SU-DHL-6 (cell line): Measurements from ENCODE around the gene TFIP11.

ENCODE experiments used
- H2AFZ ChIP-seq: fragments of 200-600 bp; sonication (generic); 2 replicates; pipeline ENCODE4 v1.6.1; 2014; ENCODE audit warnings: low read depth, mild to moderate bottlenecking, moderate library complexity, mixed read lengths, antibody characterized with exemption, low read length; ENCODE audit not compliant: severe bottlenecking
- H3F3A ChIP-seq: fragments of 200-600 bp; shearing (Covaris generic); 2 replicates; pipeline ENCODE4 v1.6.0; 2016; ENCODE audit warnings: antibody characterized with exemption, mild to moderate bottlenecking; ENCODE audit not compliant: insufficient read depth
- H3K27ac ChIP-seq: fragments of 200-600 bp; sonication (generic); 2 replicates; pipeline ENCODE4 v1.5.1; 2016; ENCODE audit warnings: low read depth, mild to moderate bottlenecking, low read length, moderate library complexity, mixed read lengths
- H3K27me3 ChIP-seq: fragments of 200-600 bp; sonication (generic), shearing (Covaris generic); 2 replicates; pipeline ENCODE4 v1.6.0; 2014; ENCODE audit warnings: mild to moderate bottlenecking, low read length
- H3K36me3 ChIP-seq: fragments of 200-600 bp; sonication (generic); 2 replicates; pipeline ENCODE4 v1.6.1; 2014; ENCODE audit warnings: mild to moderate bottlenecking, low read length, mixed read lengths
- H3K4me2 ChIP-seq: fragments of 300-600, 200-600 bp; shearing (Covaris generic), sonication (generic); 2 replicates; pipeline ENCODE4 v1.6.0; 2014; ENCODE audit warnings: low read length, low read depth, mild to moderate bottlenecking; ENCODE audit not compliant: poor library complexity, severe bottlenecking
- H3K4me3 ChIP-seq: fragments of 200-600 bp; sonication (generic); 2 replicates; pipeline ENCODE4 v1.5.1; 2014; ENCODE audit warnings: antibody characterized with exemption, low read length, mild to moderate bottlenecking, mixed read lengths; ENCODE audit not compliant: insufficient read depth, poor library complexity, severe bottlenecking
- H3K79me2 ChIP-seq: fragments of 200-600 bp; sonication (generic); 2 replicates; pipeline ENCODE4 v1.6.1; 2014; ENCODE audit warnings: mild to moderate bottlenecking, low read length, moderate library complexity; ENCODE audit not compliant: insufficient read depth
- H3K9ac ChIP-seq: fragments of 200-600 bp; sonication (generic); 2 replicates; pipeline ENCODE4 v1.7.0; 2014; ENCODE audit warnings: mild to moderate bottlenecking, low read length
- H3K9me2 ChIP-seq: fragments of 200-600 bp; sonication (generic); replicated peaks from 2 replicates; pipeline ENCODE4 v1.6.1; 2014; ENCODE audit warnings: low read length; ENCODE audit not compliant: insufficient read depth
- H3K9me3 ChIP-seq: fragments of 200-600 bp; sonication (generic); 2 replicates; pipeline ENCODE4 v1.6.1; 2014; ENCODE audit warnings: low read length, mixed read lengths; ENCODE audit not compliant: insufficient read depth
- H4K20me1 ChIP-seq: fragments of 200-600 bp; sonication (generic); 2 replicates; pipeline ENCODE4 v1.6.1; 2014; ENCODE audit warnings: low read depth, mild to moderate bottlenecking, antibody characterized with exemption, low read length, moderate library complexity, mixed read lengths
- CTCF ChIP-seq: fragments of 200-600 bp; sonication (generic); IDR thresholded peaks from one replicate; pipeline ENCODE4 v1.5.1; 2017; ENCODE audit warnings: antibody characterized with exemption, mild to moderate bottlenecking, low read length, moderate library complexity; ENCODE audit not compliant: insufficient read depth, poor library complexity, severe bottlenecking
- EZH2phosphoT487 ChIP-seq: fragments of 200-600 bp; sonication (generic), shearing (Covaris generic); conservative IDR thresholded peaks from 2 replicates; pipeline ENCODE4 v1.6.1; 2018; ENCODE audit warnings: mild to moderate bottlenecking, antibody characterized with exemption, low read length, moderate library complexity, mixed read lengths

TFIP11 gene

DNA sequence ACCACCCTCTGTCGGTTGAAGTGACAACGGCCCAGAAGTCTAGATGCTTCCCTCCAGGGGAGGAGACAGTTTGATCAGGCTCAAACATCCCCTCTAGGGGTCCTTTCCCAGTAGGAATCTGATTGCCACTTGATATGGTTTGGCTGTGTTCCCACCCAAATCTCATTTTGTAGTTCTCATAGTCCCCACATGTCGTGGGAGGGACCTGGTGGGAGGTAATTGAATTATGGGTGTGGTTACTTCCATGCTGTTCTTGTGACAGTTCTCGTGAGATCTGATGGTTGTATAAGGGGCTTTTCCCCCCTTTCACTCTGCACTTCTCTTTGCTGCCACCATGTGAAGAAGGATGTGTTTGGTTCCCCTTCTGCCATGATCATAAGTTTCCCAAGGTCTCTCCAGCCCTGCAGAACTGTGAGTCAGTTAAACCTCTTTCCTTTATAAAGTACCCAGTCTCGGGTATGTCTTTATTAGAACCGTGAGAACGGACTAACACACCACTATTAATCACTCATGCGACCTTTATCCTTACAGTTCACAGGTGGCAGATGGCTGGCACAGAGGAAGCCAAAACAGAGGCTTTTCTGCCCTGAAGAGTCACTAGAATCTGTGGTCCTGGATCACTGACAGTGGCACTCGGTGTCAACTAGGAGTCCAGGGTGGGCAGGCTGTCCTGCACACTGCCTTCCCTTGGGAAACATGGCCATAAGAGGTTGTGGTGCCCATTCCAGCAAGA is 61.7 kb downstream of the TFIP11 start:
- Histone ChIP-seq H3K4me2 (no peak overlapping the region), H3K9me3 (no peaks in the 10 kb centered on the region), H3K36me3 (0 out of 2 replicates have a peak, but pooled peaks cover 2% of the 10 kb centered on the region), H3K27me3 (no peaks in the 10 kb centered on the region), H3K4me3 (no peak overlapping the region), H4K20me1 (no peaks in the 10 kb centered on the region), H3K79me2 (no peaks in the 10 kb centered on the region), H3F3A (no peaks in the 10 kb centered on the region), H3K27ac (no peak overlapping the region), H3K9me2 (no peaks in the 10 kb centered on the region), H3K9ac (no peak overlapping the region), H2AFZ (no peak overlapping the region)
- TF ChIP-seq EZH2phosphoT487 (no peak), CTCF (no peak)

- no peaks in the 10 kb centered on the region for H3F3A ChIP-seq
- no peak overlapping the region for H3K4me3 ChIP-seq
- H3K79me2 ChIP-seq, result no peaks in the 10 kb centered on the region
- no peak overlapping the region for H2AFZ ChIP-seq
- no peaks in the 10 kb centered on the region for H4K20me1 ChIP-seq
- H3K9me3 ChIP-seq, result no peaks in the 10 kb centered on the region
- H3K4me2 ChIP-seq, result no peak overlapping the region
- no peaks in the 10 kb centered on the region for H3K9me2 ChIP-seq
- no peak overlapping the region for H3K9ac ChIP-seq
- TF ChIP-seq CTCF (no peak), EZH2phosphoT487 (no peak)
- no peaks in the 10 kb centered on the region for H3K27me3 ChIP-seq
- 0 out of 2 replicates have a peak, but pooled peaks cover 2% of the 10 kb centered on the region for H3K36me3 ChIP-seq
- no peak overlapping the region for H3K27ac ChIP-seq
Measured at GRCh38 chr22:26448941-26449340, 63.3 kb downstream of the TFIP11 start.

DNA sequence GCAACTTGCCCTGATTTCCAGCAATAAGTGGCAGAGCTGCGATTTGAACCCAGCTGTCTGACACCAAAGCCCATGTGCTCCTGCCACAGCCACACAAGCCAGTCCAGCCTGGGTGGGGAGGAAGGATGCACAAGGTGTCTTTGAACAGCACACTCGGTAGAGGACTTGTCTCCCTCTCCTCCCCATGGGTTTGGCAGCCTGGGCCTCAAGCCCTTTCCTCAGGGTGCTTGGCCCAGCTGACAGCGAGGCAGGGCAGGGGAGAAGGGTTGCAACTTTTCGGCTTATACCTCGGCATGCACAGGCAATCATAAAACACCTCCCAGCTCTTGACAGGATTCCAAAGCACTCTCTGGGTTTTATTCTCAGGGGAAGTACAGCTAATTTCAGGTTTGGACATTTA is 63.9 kb downstream of the TFIP11 start:
- TF ChIP-seq CTCF, result no peak
- TF ChIP-seq EZH2phosphoT487, result no peak

More for the DNA sequence above, 63.9 kb downstream of the TFIP11 start:
- no peaks in the 10 kb centered on the region for H3F3A ChIP-seq
- no peaks in the 10 kb centered on the region for H3K27me3 ChIP-seq
- H4K20me1 ChIP-seq, result no peaks in the 10 kb centered on the region
- H3K79me2 ChIP-seq, result no peaks in the 10 kb centered on the region
- no peaks in the 10 kb centered on the region for H3K9me3 ChIP-seq
- H3K9ac ChIP-seq, result no peak overlapping the region
- no peak overlapping the region for H3K4me2 ChIP-seq
- no peak overlapping the region for H3K27ac ChIP-seq
- H3K9me2 ChIP-seq, result no peaks in the 10 kb centered on the region
- no peak overlapping the region for H3K4me3 ChIP-seq
- 0 out of 2 replicates have a peak, but pooled peaks cover 2% of the 10 kb centered on the region for H3K36me3 ChIP-seq
- no peak overlapping the region for H2AFZ ChIP-seq
